Measurements from ENCODE around the gene SWI5.

Gene SWI5

GRCh38 chr9:128252317-128253139 is 23.5 kb upstream of the SWI5 start:
- no peak for DNase-seq (ENCODE audit: low read depth)

GRCh38 chr9:128253140-128253990 is 22.7 kb upstream of the SWI5 start:
- no peak for DNase-seq (ENCODE audit: low read depth)

GRCh38 chr9:128253991-128254346 is 22.1 kb upstream of the SWI5 start:
- no peak for DNase-seq (ENCODE audit: low read depth)

GRCh38 chr9:128254362-128254761 is 21.7 kb upstream of the SWI5 start:
- no peak for DNase-seq (ENCODE audit: low read depth)

GRCh38 chr9:128254855-128255759 is 21.0 kb upstream of the SWI5 start:
- no peak for DNase-seq (ENCODE audit: low read depth)

- DNase-seq (ENCODE audit: low read depth): no peak
These were observed 18.8 kb upstream of the SWI5 start for GRCh38 chr9:128257086-128257825.

- DNase-seq (ENCODE audit: low read depth): no peak
These were observed 18.2 kb upstream of the SWI5 start for GRCh38 chr9:128257907-128258306.

GRCh38 chr9:128258326-128258725 is 17.8 kb upstream of the SWI5 start:
- DNase-seq (ENCODE audit: low read depth): no peak

- no peak for DNase-seq (ENCODE audit: low read depth)
These were observed 16.9 kb upstream of the SWI5 start for GRCh38 chr9:128259156-128259555.

GRCh38 chr9:128260340-128260739 is 15.7 kb upstream of the SWI5 start:
- no peak for DNase-seq (ENCODE audit: low read depth)

GRCh38 chr9:128262687-128263086 is 13.4 kb upstream of the SWI5 start:
- no peak for DNase-seq (ENCODE audit: low read depth)

GRCh38 chr9:128265348-128265847 is 10.7 kb upstream of the SWI5 start:
- no peak for DNase-seq (ENCODE audit: low read depth)

GRCh38 chr9:128266868-128267590 is 9.0 kb upstream of the SWI5 start:
- DNase-seq (ENCODE audit: low read depth): no peak

GRCh38 chr9:128271112-128271511 is 5.0 kb upstream of the SWI5 start:
- no peak for DNase-seq (ENCODE audit: low read depth)

GRCh38 chr9:128271512-128271911 is 4.6 kb upstream of the SWI5 start:
- DNase-seq (ENCODE audit: low read depth): no peak

- DNase-seq (ENCODE audit: low read depth): no peak
These were observed 1.8 kb upstream of the SWI5 start for GRCh38 chr9:128274245-128274644.

GRCh38 chr9:128275198-128276007 is 673 bp upstream of the SWI5 start, which contains the start of gene GOLGA2:
TSS of gene GOLGA2 (minus strand) at chr9:128276007. CDS start at chr9:128275976, 31 bp downstream.
- no peak for DNase-seq (ENCODE audit: low read depth)

GRCh38 chr9:128276574-128277270 is 646 bp downstream of the SWI5 start:
- DNase-seq (ENCODE audit: low read depth): no peak

Measured in GM04503 (cell line).